Endothelial cell of umbilical vein (primary cell): ENCODE measurements around the gene CEBPB. TPM values are rescaled to one million over a fixed set of nuclear protein-coding genes. Genes with fewer than 3 reads are reported as not detected.

ENCODE experiments used
- BruUV-seq: library from RNA; stranded (reverse); fragments of 400-500 nt; replicated peaks from 2 replicates; lab custom pipeline; 2021; lab: Mats Ljungman, UMichigan
- CTCF ChIA-PET: fragments of 300-600, 350-600 bp; sonication (Branson Sonifier 250); formaldehyde crosslinking; loops from one replicate; lab custom pipeline; 2021; ENCODE audit warnings: antibody characterized with exemption, inconsistent platforms; lab: Charles Lee
- POLR2A ChIA-PET: fragments of 300-600, 350-600 bp; sonication (Branson Sonifier 250); formaldehyde crosslinking; loops from one replicate; lab custom pipeline; 2021; ENCODE audit warnings: antibody characterized with exemption, inconsistent platforms; lab: Charles Lee
- DNase-seq: peaks from one replicate; pipeline ENCODE4 v3.0.0-alpha.2; 2011; ENCODE audit warnings: low read depth, low spot score
- FAIRE-seq: peaks from 2 replicates; lab custom pipeline; 2011; peaks lifted over from hg19 to GRCh38; lab: Jason Lieb, UNC
- H2AFZ ChIP-seq: 2 replicates; pipeline ENCODE4 v1.6.0; 2012; ENCODE audit warnings: low read depth, low read length, control low read depth, inconsistent platforms
- H3K27ac ChIP-seq: 2 replicates; pipeline ENCODE4 v1.5.1; 2011; ENCODE audit warnings: low read depth, mild to moderate bottlenecking, control low read depth, low read length, moderate library complexity; ENCODE audit not compliant: insufficient read depth
- H3K27me3 ChIP-seq, 2 experiments: 2 replicates each; pipeline versions ENCODE4 v1.6.0 to v1.6.1; 2011; ENCODE audit warnings: low read length in 2 of 2, mixed read lengths in 1 of 2; ENCODE audit not compliant: control insufficient read depth in 2 of 2, insufficient read depth in 2 of 2
- H3K36me3 ChIP-seq, 2 experiments: 2 replicates in 1 of 2; 3 replicates in 1 of 2; pipeline ENCODE4 v1.5.1; 2011; ENCODE audit warnings: low read length in 2 of 2, mild to moderate bottlenecking in 1 of 2, moderate library complexity in 1 of 2; ENCODE audit not compliant: control insufficient read depth in 2 of 2, insufficient read depth in 2 of 2; ENCODE audit errors: extremely low read depth in 1 of 2
- H3K4me1 ChIP-seq: 3 replicates; pipeline ENCODE4 v1.5.1; 2011; ENCODE audit warnings: mild to moderate bottlenecking, low read length; ENCODE audit not compliant: control insufficient read depth, insufficient read depth; ENCODE audit errors: extremely low read depth
- H3K4me2 ChIP-seq: 2 replicates; pipeline ENCODE4 v1.6.1; 2011; ENCODE audit warnings: low read length, control low read depth, mixed read lengths; ENCODE audit not compliant: insufficient read depth
- H3K4me3 ChIP-seq, 3 experiments: fragments of 200-600 bp in 1 of 3; sonication (generic), shearing (Covaris generic) in 1 of 3; replicated peaks in 1 of 3; 2 replicates each; pipeline ENCODE4 v1.5.1; 2011 to 2016; ENCODE audit warnings: control low read depth in 3 of 3, low read length in 3 of 3, mild to moderate bottlenecking in 2 of 3, inconsistent platforms in 1 of 3, low read depth in 1 of 3, moderate library complexity in 1 of 3; ENCODE audit not compliant: insufficient read depth in 1 of 3
- H3K79me2 ChIP-seq: 2 replicates; pipeline ENCODE4 v1.6.0; 2012; ENCODE audit warnings: low read length, inconsistent platforms; ENCODE audit not compliant: control insufficient read depth, insufficient read depth
- H3K9ac ChIP-seq: replicated peaks from 2 replicates; pipeline ENCODE3; 2011; ENCODE audit warnings: low read length, control low read depth; ENCODE audit not compliant: insufficient read depth; ENCODE audit errors: extremely low read depth
- H3K9me1 ChIP-seq: replicated peaks from 3 replicates; pipeline ENCODE4 v1.6.0; 2011; ENCODE audit warnings: mild to moderate bottlenecking, low read length; ENCODE audit not compliant: control insufficient read depth, insufficient read depth; ENCODE audit errors: extremely low read depth
- H3K9me3 ChIP-seq: replicated peaks from 2 replicates; pipeline ENCODE4 v1.5.1; 2012; ENCODE audit warnings: low read length, inconsistent platforms; ENCODE audit not compliant: control insufficient read depth, insufficient read depth
- H4K20me1 ChIP-seq: replicated peaks from 2 replicates; pipeline ENCODE3; 2011; ENCODE audit warnings: mild to moderate bottlenecking, low read length; ENCODE audit not compliant: control insufficient read depth, insufficient read depth; ENCODE audit errors: extremely low read depth
- EZH2 ChIP-seq: IDR thresholded peaks from 2 replicates; pipeline ENCODE4 v1.6.1; 2012; ENCODE audit warnings: borderline replicate concordance, low read depth, mild to moderate bottlenecking, moderate library complexity, low read length, inconsistent platforms; ENCODE audit not compliant: severe bottlenecking
- FOS ChIP-seq: IDR thresholded peaks from 2 replicates; pipeline ENCODE4 v1.6.1; 2011; ENCODE audit warnings: mild to moderate bottlenecking, low read length, moderate library complexity, borderline replicate concordance; ENCODE audit not compliant: insufficient read depth
- GATA2 ChIP-seq: IDR thresholded peaks from 2 replicates; pipeline ENCODE4 v1.7.0; 2011; ENCODE audit warnings: low read depth, mild to moderate bottlenecking, moderate library complexity, mixed read lengths, low read length; ENCODE audit not compliant: insufficient read length, insufficient read depth
- JUN ChIP-seq: IDR thresholded peaks from 2 replicates; pipeline ENCODE4 v1.6.1; 2011; ENCODE audit warnings: borderline replicate concordance, low read depth; ENCODE audit not compliant: insufficient read length, insufficient read depth
- MYC ChIP-seq: IDR thresholded peaks from one replicate; pipeline ENCODE4 v1.6.1; 2011; ENCODE audit warnings: mild to moderate bottlenecking, low read depth, low read length
- POLR2A ChIP-seq: IDR thresholded peaks from 2 replicates; pipeline ENCODE4 v1.6.1; 2012; ENCODE audit warnings: low read depth, mild to moderate bottlenecking, control low read depth, low read length
- POLR2AphosphoS5 ChIP-seq: IDR thresholded peaks from 2 replicates; pipeline ENCODE4 v1.6.1; 2012; ENCODE audit warnings: low read depth, mild to moderate bottlenecking, control low read depth, low read length, moderate library complexity; ENCODE audit not compliant: insufficient read depth
- dilution Hi-C: fragments of 300-500 bp; cut with MboI; formaldehyde crosslinking; loops from one replicate; pipeline ENCODE4 v1.15.0; 2019; ENCODE audit warnings: low sequenced_read_pairs; ENCODE audit not compliant: extremely low pct_ligation_motif_present
- intact Hi-C: fragments of 100-400 bp; cut with micrococcal nuclease; formaldehyde crosslinking; loops from one replicate; pipeline ENCODE4 v1.10.0; 2022
- polyA plus RNA-seq, 4 experiments: library from polyadenylated mRNA; depleted of rRNA in 3 of 4; stranded (reverse) in 3 of 4; unstranded in 1 of 4; fragments of >200 nt; gene quantifications; 2 replicates each; pipeline versions ENCODE4 v1.2.1 to v1.2.3, GENCODE V29; 2011 to 2012; ENCODE audit warnings: missing spikeins in 1 of 4
- total RNA-seq: library from RNA; stranded (reverse); gene quantifications from 2 replicates; pipeline ENCODE4 v1.2.3, GENCODE V29; 2021
- TF ChIP-seq, protein P1 (sequence below), 2 donors: IDR thresholded peaks; 1 replicate in 1 of 2; 2 replicates in 1 of 2; pipeline ENCODE4 v1.5.1; 2011; ENCODE audit warnings: low read length in 2 of 2, mild to moderate bottlenecking in 2 of 2, moderate library complexity in 2 of 2, control low read depth in 1 of 2, inconsistent platforms in 1 of 2, low read depth in 1 of 2; ENCODE audit not compliant: insufficient read depth in 1 of 2; ENCODE audit errors: extremely low read depth in 1 of 2
- TF ChIP-seq, protein P2 (sequence below): IDR thresholded peaks from 2 replicates; pipeline ENCODE4 v1.6.1; 2011; ENCODE audit not compliant: insufficient read depth, insufficient read length

Gene CEBPB
- total and polyA plus RNA-seq, 2 donors (not counting 3 experiments of a cell fraction or from before 2014, with no cell fraction given): 3.7 to 11.4 TPM

GRCh38 chr20:50203951-50204937 lies 13.6 kb downstream of the CEBPB start:
- H3K79me2 ChIP-seq: no peaks in the 10 kb centered on the region
- H3K27ac ChIP-seq: no peak overlapping the region
- TF ChIP-seq, protein P1, sequence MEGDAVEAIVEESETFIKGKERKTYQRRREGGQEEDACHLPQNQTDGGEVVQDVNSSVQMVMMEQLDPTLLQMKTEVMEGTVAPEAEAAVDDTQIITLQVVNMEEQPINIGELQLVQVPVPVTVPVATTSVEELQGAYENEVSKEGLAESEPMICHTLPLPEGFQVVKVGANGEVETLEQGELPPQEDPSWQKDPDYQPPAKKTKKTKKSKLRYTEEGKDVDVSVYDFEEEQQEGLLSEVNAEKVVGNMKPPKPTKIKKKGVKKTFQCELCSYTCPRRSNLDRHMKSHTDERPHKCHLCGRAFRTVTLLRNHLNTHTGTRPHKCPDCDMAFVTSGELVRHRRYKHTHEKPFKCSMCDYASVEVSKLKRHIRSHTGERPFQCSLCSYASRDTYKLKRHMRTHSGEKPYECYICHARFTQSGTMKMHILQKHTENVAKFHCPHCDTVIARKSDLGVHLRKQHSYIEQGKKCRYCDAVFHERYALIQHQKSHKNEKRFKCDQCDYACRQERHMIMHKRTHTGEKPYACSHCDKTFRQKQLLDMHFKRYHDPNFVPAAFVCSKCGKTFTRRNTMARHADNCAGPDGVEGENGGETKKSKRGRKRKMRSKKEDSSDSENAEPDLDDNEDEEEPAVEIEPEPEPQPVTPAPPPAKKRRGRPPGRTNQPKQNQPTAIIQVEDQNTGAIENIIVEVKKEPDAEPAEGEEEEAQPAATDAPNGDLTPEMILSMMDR (IDR thresholded peaks at IDR 0.05; ENCODE audit: extremely low read depth in 1 of 2, insufficient read depth in 1 of 2, low read depth in 1 of 2, low read length in 2 of 2): no peak
- TF ChIP-seq JUN: no peak
- TF ChIP-seq, protein P2, sequence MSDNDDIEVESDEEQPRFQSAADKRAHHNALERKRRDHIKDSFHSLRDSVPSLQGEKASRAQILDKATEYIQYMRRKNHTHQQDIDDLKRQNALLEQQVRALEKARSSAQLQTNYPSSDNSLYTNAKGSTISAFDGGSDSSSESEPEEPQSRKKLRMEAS: no peak
- no peak for TF ChIP-seq GATA2
- TF ChIP-seq POLR2AphosphoS5: no peak
- TF ChIP-seq FOS: no peak
- no peak for TF ChIP-seq EZH2
- TF ChIP-seq POLR2A: no peak
- no peak for TF ChIP-seq MYC
- no peaks in the 10 kb centered on the region for H3K36me3 ChIP-seq
- H3K27me3 ChIP-seq: peaks cover 0 to 2% of the 10 kb centered on the region in 2 experiments
- no TSS peak for BruUV-seq
- CTCF ChIA-PET: no interaction called here
- no peaks in the 10 kb centered on the region for H3K9me1 ChIP-seq
- no peak overlapping the region for H3K4me2 ChIP-seq
- H4K20me1 ChIP-seq: no peaks in the 10 kb centered on the region
- no peak overlapping the region for H3K4me3 ChIP-seq
- POLR2A ChIA-PET: interaction anchor here (0.6 kb wide), 1 partner anchor 419 kb away, joined by 8 read pairs; no protein-coding TSS in a partner anchor
- no peak for FAIRE-seq
- H3K9me3 ChIP-seq: no peaks in the 10 kb centered on the region
- dilution Hi-C loops: no loop called here
- H3K9ac ChIP-seq: no peak overlapping the region
- H3K4me1 ChIP-seq: no peaks in the 10 kb centered on the region
- no peak for DNase-seq
- no peak overlapping the region for H2AFZ ChIP-seq
- intact Hi-C loops: no loop called here
